Endothelial cell of umbilical vein (primary cell): ENCODE measurements around the gene NEURL1B. TPM values are rescaled to one million over a fixed set of nuclear protein-coding genes. Genes with fewer than 3 reads are reported as not detected.

Source experiments
- BruUV-seq: library from RNA; stranded (reverse); fragments of 400-500 nt; replicated peaks from 2 replicates; lab custom pipeline; 2021; lab: Mats Ljungman, UMichigan
- CTCF ChIA-PET: fragments of 300-600, 350-600 bp; sonication (Branson Sonifier 250); formaldehyde crosslinking; loops from one replicate; lab custom pipeline; 2021; ENCODE audit warnings: antibody characterized with exemption, inconsistent platforms; lab: Charles Lee
- POLR2A ChIA-PET: fragments of 300-600, 350-600 bp; sonication (Branson Sonifier 250); formaldehyde crosslinking; loops from one replicate; lab custom pipeline; 2021; ENCODE audit warnings: antibody characterized with exemption, inconsistent platforms; lab: Charles Lee
- DNase-seq: peaks from one replicate; pipeline ENCODE4 v3.0.0-alpha.2; 2011; ENCODE audit warnings: low read depth, low spot score
- FAIRE-seq: peaks from 2 replicates; lab custom pipeline; 2011; peaks lifted over from hg19 to GRCh38; lab: Jason Lieb, UNC
- H2AFZ ChIP-seq: 2 replicates; pipeline ENCODE4 v1.6.0; 2012; ENCODE audit warnings: low read depth, low read length, control low read depth, inconsistent platforms
- H3K27ac ChIP-seq: 2 replicates; pipeline ENCODE4 v1.5.1; 2011; ENCODE audit warnings: low read depth, mild to moderate bottlenecking, control low read depth, low read length, moderate library complexity; ENCODE audit not compliant: insufficient read depth
- H3K27me3 ChIP-seq, 2 experiments: 2 replicates each; pipeline versions ENCODE4 v1.6.0 to v1.6.1; 2011; ENCODE audit warnings: low read length in 2 of 2, mixed read lengths in 1 of 2; ENCODE audit not compliant: control insufficient read depth in 2 of 2, insufficient read depth in 2 of 2
- H3K36me3 ChIP-seq, 2 experiments: 2 replicates in 1 of 2; 3 replicates in 1 of 2; pipeline ENCODE4 v1.5.1; 2011; ENCODE audit warnings: low read length in 2 of 2, mild to moderate bottlenecking in 1 of 2, moderate library complexity in 1 of 2; ENCODE audit not compliant: control insufficient read depth in 2 of 2, insufficient read depth in 2 of 2; ENCODE audit errors: extremely low read depth in 1 of 2
- H3K4me1 ChIP-seq: 3 replicates; pipeline ENCODE4 v1.5.1; 2011; ENCODE audit warnings: mild to moderate bottlenecking, low read length; ENCODE audit not compliant: control insufficient read depth, insufficient read depth; ENCODE audit errors: extremely low read depth
- H3K4me2 ChIP-seq: 2 replicates; pipeline ENCODE4 v1.6.1; 2011; ENCODE audit warnings: low read length, control low read depth, mixed read lengths; ENCODE audit not compliant: insufficient read depth
- H3K4me3 ChIP-seq, 3 experiments: fragments of 200-600 bp in 1 of 3; sonication (generic), shearing (Covaris generic) in 1 of 3; replicated peaks in 1 of 3; 2 replicates each; pipeline ENCODE4 v1.5.1; 2011 to 2016; ENCODE audit warnings: control low read depth in 3 of 3, low read length in 3 of 3, mild to moderate bottlenecking in 2 of 3, inconsistent platforms in 1 of 3, low read depth in 1 of 3, moderate library complexity in 1 of 3; ENCODE audit not compliant: insufficient read depth in 1 of 3
- H3K79me2 ChIP-seq: 2 replicates; pipeline ENCODE4 v1.6.0; 2012; ENCODE audit warnings: low read length, inconsistent platforms; ENCODE audit not compliant: control insufficient read depth, insufficient read depth
- H3K9ac ChIP-seq: replicated peaks from 2 replicates; pipeline ENCODE3; 2011; ENCODE audit warnings: low read length, control low read depth; ENCODE audit not compliant: insufficient read depth; ENCODE audit errors: extremely low read depth
- H3K9me1 ChIP-seq: replicated peaks from 3 replicates; pipeline ENCODE4 v1.6.0; 2011; ENCODE audit warnings: mild to moderate bottlenecking, low read length; ENCODE audit not compliant: control insufficient read depth, insufficient read depth; ENCODE audit errors: extremely low read depth
- H3K9me3 ChIP-seq: replicated peaks from 2 replicates; pipeline ENCODE4 v1.5.1; 2012; ENCODE audit warnings: low read length, inconsistent platforms; ENCODE audit not compliant: control insufficient read depth, insufficient read depth
- H4K20me1 ChIP-seq: replicated peaks from 2 replicates; pipeline ENCODE3; 2011; ENCODE audit warnings: mild to moderate bottlenecking, low read length; ENCODE audit not compliant: control insufficient read depth, insufficient read depth; ENCODE audit errors: extremely low read depth
- EZH2 ChIP-seq: IDR thresholded peaks from 2 replicates; pipeline ENCODE4 v1.6.1; 2012; ENCODE audit warnings: borderline replicate concordance, low read depth, mild to moderate bottlenecking, moderate library complexity, low read length, inconsistent platforms; ENCODE audit not compliant: severe bottlenecking
- FOS ChIP-seq: IDR thresholded peaks from 2 replicates; pipeline ENCODE4 v1.6.1; 2011; ENCODE audit warnings: mild to moderate bottlenecking, low read length, moderate library complexity, borderline replicate concordance; ENCODE audit not compliant: insufficient read depth
- dilution Hi-C: fragments of 300-500 bp; cut with MboI; formaldehyde crosslinking; loops from one replicate; pipeline ENCODE4 v1.15.0; 2019; ENCODE audit warnings: low sequenced_read_pairs; ENCODE audit not compliant: extremely low pct_ligation_motif_present
- intact Hi-C: fragments of 100-400 bp; cut with micrococcal nuclease; formaldehyde crosslinking; loops from one replicate; pipeline ENCODE4 v1.10.0; 2022
- polyA plus RNA-seq, 4 experiments: library from polyadenylated mRNA; depleted of rRNA in 3 of 4; stranded (reverse) in 3 of 4; unstranded in 1 of 4; fragments of >200 nt; gene quantifications; 2 replicates each; pipeline versions ENCODE4 v1.2.1 to v1.2.3, GENCODE V29; 2011 to 2012; ENCODE audit warnings: missing spikeins in 1 of 4
- total RNA-seq: library from RNA; stranded (reverse); gene quantifications from 2 replicates; pipeline ENCODE4 v1.2.3, GENCODE V29; 2021
- TF ChIP-seq, protein P1 (sequence below): IDR thresholded peaks from 2 replicates; pipeline ENCODE4 v1.6.1; 2011; ENCODE audit not compliant: insufficient read depth, insufficient read length
- TF ChIP-seq, protein P2 (sequence below), 2 donors: IDR thresholded peaks; 1 replicate in 1 of 2; 2 replicates in 1 of 2; pipeline ENCODE4 v1.5.1; 2011; ENCODE audit warnings: low read length in 2 of 2, mild to moderate bottlenecking in 2 of 2, moderate library complexity in 2 of 2, control low read depth in 1 of 2, inconsistent platforms in 1 of 2, low read depth in 1 of 2; ENCODE audit not compliant: insufficient read depth in 1 of 2; ENCODE audit errors: extremely low read depth in 1 of 2

NEURL1B gene
- total and polyA plus RNA-seq, 2 donors (not counting 3 experiments of a cell fraction or from before 2014, with no cell fraction given): 0.44 to 1.6 TPM

- H3K36me3 ChIP-seq: no peaks in the 10 kb centered on the region
- H3K4me3 ChIP-seq: no peak overlapping the region
- no TSS peak for BruUV-seq
- no peak overlapping the region for H3K4me2 ChIP-seq
- H3K9me1 ChIP-seq: no peaks in the 10 kb centered on the region
- H2AFZ ChIP-seq: no peak overlapping the region
- no peak for FAIRE-seq
- intact Hi-C loops: no loop called here
- no peak overlapping the region for H3K27ac ChIP-seq
- ChIA-PET POLR2A (no interaction called here), CTCF (interaction anchor here (1.3 to 2.1 kb wide), 3 partner anchors 10 to 220 kb away, joined by 4 to 8 read pairs (median 5); no protein-coding TSS in a partner anchor)
- no peak overlapping the region for H3K9ac ChIP-seq
- no peaks in the 10 kb centered on the region for H3K79me2 ChIP-seq
- DNase-seq: no peak
- TF ChIP-seq FOS (no peak), EZH2 (no peak)
- TF ChIP-seq, protein P1, sequence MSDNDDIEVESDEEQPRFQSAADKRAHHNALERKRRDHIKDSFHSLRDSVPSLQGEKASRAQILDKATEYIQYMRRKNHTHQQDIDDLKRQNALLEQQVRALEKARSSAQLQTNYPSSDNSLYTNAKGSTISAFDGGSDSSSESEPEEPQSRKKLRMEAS: no peak
- TF ChIP-seq, protein P2, sequence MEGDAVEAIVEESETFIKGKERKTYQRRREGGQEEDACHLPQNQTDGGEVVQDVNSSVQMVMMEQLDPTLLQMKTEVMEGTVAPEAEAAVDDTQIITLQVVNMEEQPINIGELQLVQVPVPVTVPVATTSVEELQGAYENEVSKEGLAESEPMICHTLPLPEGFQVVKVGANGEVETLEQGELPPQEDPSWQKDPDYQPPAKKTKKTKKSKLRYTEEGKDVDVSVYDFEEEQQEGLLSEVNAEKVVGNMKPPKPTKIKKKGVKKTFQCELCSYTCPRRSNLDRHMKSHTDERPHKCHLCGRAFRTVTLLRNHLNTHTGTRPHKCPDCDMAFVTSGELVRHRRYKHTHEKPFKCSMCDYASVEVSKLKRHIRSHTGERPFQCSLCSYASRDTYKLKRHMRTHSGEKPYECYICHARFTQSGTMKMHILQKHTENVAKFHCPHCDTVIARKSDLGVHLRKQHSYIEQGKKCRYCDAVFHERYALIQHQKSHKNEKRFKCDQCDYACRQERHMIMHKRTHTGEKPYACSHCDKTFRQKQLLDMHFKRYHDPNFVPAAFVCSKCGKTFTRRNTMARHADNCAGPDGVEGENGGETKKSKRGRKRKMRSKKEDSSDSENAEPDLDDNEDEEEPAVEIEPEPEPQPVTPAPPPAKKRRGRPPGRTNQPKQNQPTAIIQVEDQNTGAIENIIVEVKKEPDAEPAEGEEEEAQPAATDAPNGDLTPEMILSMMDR (IDR thresholded peaks at IDR 0.05; ENCODE audit: extremely low read depth in 1 of 2, insufficient read depth in 1 of 2, low read depth in 1 of 2, low read length in 2 of 2): no peak
- dilution Hi-C loops: no loop called here
- H4K20me1 ChIP-seq: no peaks in the 10 kb centered on the region
- H3K27me3 ChIP-seq: peaks cover 0 to 2% of the 10 kb centered on the region in 2 experiments
- H3K9me3 ChIP-seq: no peaks in the 10 kb centered on the region
- H3K4me1 ChIP-seq: peaks cover 5% of the 10 kb centered on the region
Measured at GRCh38 chr5:172694541-172694940, 53.5 kb downstream of the NEURL1B start.
